ENCODE results near the gene LRGUK.

DNA sequence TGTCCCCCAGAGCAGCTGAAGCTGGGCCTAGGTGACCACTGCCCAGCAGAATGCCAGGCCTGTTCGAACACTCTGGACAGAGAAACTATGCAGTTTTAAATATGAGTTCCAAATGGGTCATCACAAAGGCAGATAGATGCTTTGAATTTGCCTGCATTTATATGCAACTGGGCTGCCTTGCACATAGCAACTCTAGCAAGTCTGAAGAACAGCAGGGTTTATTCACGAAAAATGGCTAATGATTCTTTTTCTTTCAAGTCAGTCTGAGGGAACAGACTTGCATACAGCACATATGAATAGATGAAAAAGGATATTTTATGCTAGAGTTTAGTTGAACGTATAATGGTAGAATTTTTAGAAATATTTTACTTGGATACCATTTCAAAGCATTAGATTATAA lies 121.1 kb downstream of the LRGUK start:
- TF ChIP-seq CTCF (conservative IDR thresholded peaks at IDR 0.05; ENCODE audit: low read length) = no peak
- no peak for TF ChIP-seq EZH2phosphoT487 (IDR thresholded peaks at IDR 0.05; ENCODE audit: borderline replicate concordance)
